Spleen (tissue), 7 donors: Measurements from ENCODE around the gene ROGDI.

Experiments used
- CTCF ChIP-seq, 11 experiments: fragments of 200-600 bp in 7 of 11; fragments of 450-650 bp in 4 of 11; sonication (generic) in 4 of 11; IDR thresholded peaks in 8 of 11; conservative IDR thresholded peaks in 3 of 11; 1 replicate in 7 of 11; 2 replicates in 4 of 11; pipeline versions ENCODE4 v1.4.0 to v1.8.0; 2016 to 2021; ENCODE audit warnings: antibody characterized with exemption in 11 of 11, inconsistent platforms in 4 of 11, mild to moderate bottlenecking in 1 of 11
- POLR2A ChIP-seq, 3 donors: fragments of 450-650 bp; IDR thresholded peaks; one replicate each; pipeline ENCODE4 v1.5.1; 2017; ENCODE audit warnings: antibody characterized with exemption in 3 of 3, mild to moderate bottlenecking in 1 of 3
- POLR2AphosphoS5 ChIP-seq, 3 donors: sonication (generic); formaldehyde crosslinking; IDR thresholded peaks; one replicate each; pipeline ENCODE4 v1.5.1; 2017; ENCODE audit warnings: antibody characterized with exemption in 3 of 3
- donor health status: DM: no; HTN: no; CAD: no; lungs with moderate emphysema.
- donor health status: DM: no; HTN: no; CAD: no.
- donor health status: DM: no; HTN: no; CAD: no.

- no peak for TF ChIP-seq POLR2AphosphoS5 (IDR thresholded peaks at IDR 0.05)
- TF ChIP-seq CTCF (IDR thresholded peaks at IDR 0.05 in 8 of 11, conservative IDR thresholded peaks at IDR 0.05 in 3 of 11), result no peak
- TF ChIP-seq POLR2A (IDR thresholded peaks at IDR 0.05), result no peak
These were observed 2.8 kb upstream of the ROGDI start for GRCh38 chr16:4805231-4805630.
